ENCODE measurements around the gene TAF3.

Gene TAF3

DNA sequence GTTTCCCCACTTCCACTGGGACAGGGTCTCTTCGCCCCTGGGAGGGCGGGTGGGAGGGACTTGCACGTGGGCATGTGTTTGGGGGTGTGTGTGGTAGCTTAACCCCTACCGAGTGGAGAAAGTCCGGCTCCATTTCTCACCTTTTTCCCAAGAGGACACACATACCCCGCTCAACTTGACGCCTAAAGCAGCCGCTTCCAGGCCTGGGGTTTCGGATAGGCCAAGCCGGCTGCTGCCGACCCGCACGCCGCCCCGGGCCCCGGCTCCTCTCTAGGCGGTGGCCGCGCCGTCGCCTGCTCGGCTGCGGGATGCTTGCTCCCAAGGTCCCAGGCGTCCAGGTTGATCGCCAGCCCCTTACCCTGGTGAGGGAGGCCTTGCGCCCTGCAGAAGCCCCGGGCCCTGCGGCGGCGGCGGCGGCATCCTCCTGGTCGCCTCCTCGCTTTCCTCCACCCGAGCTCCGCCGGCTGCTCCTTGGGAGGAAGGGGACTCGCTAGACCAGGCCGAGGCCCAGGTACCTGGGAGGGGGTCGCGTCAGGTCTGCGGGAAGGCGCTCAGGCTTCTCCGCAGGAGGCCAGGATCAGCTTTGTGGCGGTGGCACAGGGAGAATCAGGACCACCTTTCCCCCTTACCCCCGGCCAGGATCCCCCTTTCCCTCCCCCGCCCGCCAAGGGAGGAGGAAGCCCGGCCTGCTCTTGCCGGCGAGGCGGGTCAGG, 233.0 kb downstream of the TAF3 start:
- Histone ChIP-seq H3K27ac (ENCODE audit: low read length) (no peak overlapping the region), H3K9me3 (replicated peaks; ENCODE audit: insufficient read depth, low read length) (no peaks in the 10 kb centered on the region), H4K20me1 (ENCODE audit: insufficient read depth, low read length) (no peaks in the 10 kb centered on the region), H3K9me2 (replicated peaks; ENCODE audit: insufficient read depth, low read length) (no peaks in the 10 kb centered on the region), H2AFZ (ENCODE audit: low read length) (no peak overlapping the region), H3K4me1 (ENCODE audit: low read length) (no peaks in the 10 kb centered on the region), H3K27me3 (replicated peaks; ENCODE audit: insufficient read depth, low read length) (peaks cover 29% of the 10 kb centered on the region), H3K4me2 (ENCODE audit: low read depth, low read length) (no peak overlapping the region), H3K4me3 (ENCODE audit: low read length) (no peak overlapping the region), H3K9ac (ENCODE audit: low read length) (no peak overlapping the region), H3K36me3 (replicated peaks; ENCODE audit: insufficient read depth, low read length) (no peaks in the 10 kb centered on the region), H3K79me2 (ENCODE audit: low read length) (no peaks in the 10 kb centered on the region), H3F3A (ENCODE audit: insufficient read depth, low read length) (no peaks in the 10 kb centered on the region)
- TF ChIP-seq, protein P1, sequence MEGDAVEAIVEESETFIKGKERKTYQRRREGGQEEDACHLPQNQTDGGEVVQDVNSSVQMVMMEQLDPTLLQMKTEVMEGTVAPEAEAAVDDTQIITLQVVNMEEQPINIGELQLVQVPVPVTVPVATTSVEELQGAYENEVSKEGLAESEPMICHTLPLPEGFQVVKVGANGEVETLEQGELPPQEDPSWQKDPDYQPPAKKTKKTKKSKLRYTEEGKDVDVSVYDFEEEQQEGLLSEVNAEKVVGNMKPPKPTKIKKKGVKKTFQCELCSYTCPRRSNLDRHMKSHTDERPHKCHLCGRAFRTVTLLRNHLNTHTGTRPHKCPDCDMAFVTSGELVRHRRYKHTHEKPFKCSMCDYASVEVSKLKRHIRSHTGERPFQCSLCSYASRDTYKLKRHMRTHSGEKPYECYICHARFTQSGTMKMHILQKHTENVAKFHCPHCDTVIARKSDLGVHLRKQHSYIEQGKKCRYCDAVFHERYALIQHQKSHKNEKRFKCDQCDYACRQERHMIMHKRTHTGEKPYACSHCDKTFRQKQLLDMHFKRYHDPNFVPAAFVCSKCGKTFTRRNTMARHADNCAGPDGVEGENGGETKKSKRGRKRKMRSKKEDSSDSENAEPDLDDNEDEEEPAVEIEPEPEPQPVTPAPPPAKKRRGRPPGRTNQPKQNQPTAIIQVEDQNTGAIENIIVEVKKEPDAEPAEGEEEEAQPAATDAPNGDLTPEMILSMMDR (IDR thresholded peaks at IDR 0.05; ENCODE audit: low read length) = no peak
- TF ChIP-seq EZH2 (optimal IDR thresholded peaks at IDR 0.05; ENCODE audit: low read depth, low read length) (no peak), EZH2phosphoT487 (IDR thresholded peaks at IDR 0.05; ENCODE audit: low read length) (no peak)
- no peak for DNase-seq

DNA sequence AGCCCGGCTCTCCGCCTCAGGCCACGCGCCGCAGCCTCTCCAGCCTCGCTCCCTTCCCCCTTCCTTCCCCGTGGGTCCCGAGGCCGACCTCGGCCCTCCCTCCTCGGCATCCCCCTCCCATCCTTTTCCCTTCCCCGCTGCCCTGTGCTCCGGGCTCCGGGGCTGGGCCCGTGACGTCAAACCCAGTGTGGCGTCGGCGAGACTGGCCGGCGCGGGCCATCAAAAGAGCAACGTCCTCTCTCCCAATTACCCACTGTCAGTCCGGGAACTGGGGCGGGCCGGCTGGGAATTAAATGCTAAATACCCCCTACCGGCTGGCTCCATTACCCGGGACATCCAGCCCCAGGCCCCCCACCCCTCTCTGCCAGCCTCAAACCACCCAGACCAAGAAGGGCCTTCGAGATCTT, 233.5 kb downstream of the TAF3 start:
- Histone ChIP-seq H3K4me1 (ENCODE audit: low read length) (no peaks in the 10 kb centered on the region), H3K9me3 (replicated peaks; ENCODE audit: insufficient read depth, low read length) (no peaks in the 10 kb centered on the region), H2AFZ (ENCODE audit: low read length) (no peak overlapping the region), H3K36me3 (replicated peaks; ENCODE audit: insufficient read depth, low read length) (no peaks in the 10 kb centered on the region), H3K79me2 (ENCODE audit: low read length) (no peaks in the 10 kb centered on the region), H3K27ac (ENCODE audit: low read length) (no peak overlapping the region), H3K4me2 (ENCODE audit: low read depth, low read length) (no peak overlapping the region), H3K9me2 (replicated peaks; ENCODE audit: insufficient read depth, low read length) (no peaks in the 10 kb centered on the region), H3K27me3 (replicated peaks; ENCODE audit: insufficient read depth, low read length) (peaks cover 24% of the 10 kb centered on the region), H4K20me1 (ENCODE audit: insufficient read depth, low read length) (no peaks in the 10 kb centered on the region), H3K4me3 (ENCODE audit: low read length) (no peak overlapping the region), H3F3A (ENCODE audit: insufficient read depth, low read length) (no peaks in the 10 kb centered on the region), H3K9ac (ENCODE audit: low read length) (no peak overlapping the region)
- no peak for TF ChIP-seq EZH2phosphoT487 (IDR thresholded peaks at IDR 0.05; ENCODE audit: low read length)
- no peak for TF ChIP-seq EZH2 (optimal IDR thresholded peaks at IDR 0.05; ENCODE audit: low read depth, low read length)
- TF ChIP-seq, protein P1 (IDR thresholded peaks at IDR 0.05; ENCODE audit: low read length) = no peak
- DNase-seq = no peak

DNA sequence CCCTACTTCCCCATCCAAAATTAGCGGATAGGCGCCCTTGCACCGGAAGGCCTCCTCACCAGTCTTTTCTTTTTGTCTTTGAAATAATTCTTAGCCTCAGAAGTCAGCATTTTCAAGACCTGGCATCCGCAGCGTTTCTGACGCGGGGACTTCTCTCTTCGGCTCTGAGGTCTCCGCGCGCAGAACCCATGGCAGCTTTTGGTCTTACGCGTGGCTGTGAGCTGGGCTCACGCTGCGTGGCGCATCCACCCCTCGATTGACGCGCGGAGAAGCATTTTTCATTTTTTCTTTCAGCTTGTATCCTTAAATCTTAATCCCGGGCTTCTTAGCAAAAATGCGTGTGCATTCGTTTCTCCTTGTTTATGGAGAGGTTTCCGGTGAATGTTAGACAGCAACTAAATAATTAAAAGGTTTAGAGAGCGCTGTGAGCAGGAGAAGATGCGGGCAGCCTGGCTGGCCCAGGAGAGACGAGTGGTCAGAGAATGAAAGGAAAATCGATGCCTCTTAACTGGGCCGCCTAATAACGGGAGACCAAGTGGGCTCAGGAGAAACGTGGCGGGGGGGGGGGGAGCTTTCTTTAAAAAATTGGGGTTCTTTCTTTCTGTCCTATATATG, 234.1 kb downstream of the TAF3 start:
- no peaks in the 10 kb centered on the region for H3K36me3 ChIP-seq (replicated peaks; ENCODE audit: insufficient read depth, low read length)
- no peaks in the 10 kb centered on the region for H3K9me2 ChIP-seq (replicated peaks; ENCODE audit: insufficient read depth, low read length)
- TF ChIP-seq EZH2phosphoT487 (IDR thresholded peaks at IDR 0.05; ENCODE audit: low read length) (no peak), EZH2 (optimal IDR thresholded peaks at IDR 0.05; ENCODE audit: low read depth, low read length) (no peak)
- TF ChIP-seq, protein P1 (IDR thresholded peaks at IDR 0.05; ENCODE audit: low read length) = no peak
- peaks cover 18% of the 10 kb centered on the region for H3K27me3 ChIP-seq (replicated peaks; ENCODE audit: insufficient read depth, low read length)
- no peaks in the 10 kb centered on the region for H3K4me1 ChIP-seq (ENCODE audit: low read length)
- H3F3A ChIP-seq (ENCODE audit: insufficient read depth, low read length) = no peaks in the 10 kb centered on the region
- H3K4me3 ChIP-seq (ENCODE audit: low read length) = no peak overlapping the region
- H2AFZ ChIP-seq (ENCODE audit: low read length) = no peak overlapping the region
- no peaks in the 10 kb centered on the region for H3K9me3 ChIP-seq (replicated peaks; ENCODE audit: insufficient read depth, low read length)
- H3K79me2 ChIP-seq (ENCODE audit: low read length) = no peaks in the 10 kb centered on the region
- no peak overlapping the region for H3K9ac ChIP-seq (ENCODE audit: low read length)
- H4K20me1 ChIP-seq (ENCODE audit: insufficient read depth, low read length) = no peaks in the 10 kb centered on the region
- H3K27ac ChIP-seq (ENCODE audit: low read length) = no peak overlapping the region
- DNase-seq = no peak
- H3K4me2 ChIP-seq (ENCODE audit: low read depth, low read length) = no peak overlapping the region
